ENCODE measurements around the gene LTBP1. TPM values are rescaled to one million over a fixed set of nuclear protein-coding genes. Genes with fewer than 3 reads are reported as not detected.

The LTBP1 gene
- total RNA-seq, 2 experiments from 2014 or later: 0.06 TPM; not detected in 1

GRCh38 chr2:33000986-33001385 is 54.2 kb downstream of the LTBP1 start:
- ATAC-seq (ENCODE audit: poor library complexity) (no peak), DNase-seq (no peak)
- no peak overlapping the region for H3K4me3 Mint-ChIP-seq
- Histone ChIP-seq H3K9me3 (ENCODE audit: control insufficient read depth in 1 of 2, insufficient read depth in 1 of 2, low read length in 2 of 2) (peaks cover 0 to 5% of the 10 kb centered on the region in 2 experiments), H3K4me1 (ENCODE audit: insufficient read depth, low read length) (no peaks in the 10 kb centered on the region), H3K27ac (ENCODE audit: low read depth in 1 of 2, low read length in 2 of 2) (no peak overlapping the region), H3K27me3 (ENCODE audit: control insufficient read depth in 1 of 2, insufficient read depth in 2 of 2, low read length in 2 of 2) (no peaks in the 10 kb centered on the region), H3K36me3 (ENCODE audit: insufficient read depth, low read length) (no peaks in the 10 kb centered on the region), H3K4me3 (ENCODE audit: low read length) (no peak overlapping the region)
- H3K4me1 Mint-ChIP-seq (ENCODE audit: low read depth): no peaks in the 10 kb centered on the region
- intact Hi-C loops (cut with DNase I, micrococcal nuclease): no loop called here
- no peaks in the 10 kb centered on the region for H3K9me3 Mint-ChIP-seq
- POLR2A ChIA-PET: no interaction called here
- H3K27me3 Mint-ChIP-seq: no peaks in the 10 kb centered on the region
- no peak for TF ChIP-seq CTCF (IDR thresholded peaks at IDR 0.05)
- H3K27ac Mint-ChIP-seq: no peak overlapping the region
- no peaks in the 10 kb centered on the region for H3K36me3 Mint-ChIP-seq (ENCODE audit: low read depth)
- CTCF ChIA-PET: interaction anchor here (1.5 kb wide), 1 partner anchor 11 kb away, joined by 3 read pairs; no protein-coding TSS in a partner anchor

GRCh38 chr2:33001823-33002222 is 55.1 kb downstream of the LTBP1 start:
- no peaks in the 10 kb centered on the region for H3K27me3 Mint-ChIP-seq
- no peak overlapping the region for H3K4me3 Mint-ChIP-seq
- TF ChIP-seq CTCF (IDR thresholded peaks at IDR 0.05): no peak
- H3K36me3 Mint-ChIP-seq (ENCODE audit: low read depth): no peaks in the 10 kb centered on the region
- no peak overlapping the region for H3K4me3 ChIP-seq (ENCODE audit: low read length)
- no peaks in the 10 kb centered on the region for H3K36me3 ChIP-seq (ENCODE audit: insufficient read depth, low read length)
- no peaks in the 10 kb centered on the region for H3K27me3 ChIP-seq (ENCODE audit: control insufficient read depth in 1 of 2, insufficient read depth in 2 of 2, low read length in 2 of 2)
- POLR2A ChIA-PET: no interaction called here
- no peak overlapping the region for H3K27ac ChIP-seq (ENCODE audit: low read depth in 1 of 2, low read length in 2 of 2)
- CTCF ChIA-PET: interaction anchor here (1.5 kb wide), 1 partner anchor 10 kb away, joined by 3 read pairs; no protein-coding TSS in a partner anchor
- H3K27ac Mint-ChIP-seq: no peak overlapping the region
- ATAC-seq (ENCODE audit: poor library complexity) (no peak), DNase-seq (no peak)
- H3K9me3 Mint-ChIP-seq: no peaks in the 10 kb centered on the region
- H3K9me3 ChIP-seq (ENCODE audit: control insufficient read depth in 1 of 2, insufficient read depth in 1 of 2, low read length in 2 of 2): peaks cover 0 to 2% of the 10 kb centered on the region in 2 experiments
- no peaks in the 10 kb centered on the region for H3K4me1 ChIP-seq (ENCODE audit: insufficient read depth, low read length)
- intact Hi-C loops (cut with DNase I, micrococcal nuclease): no loop called here
- H3K4me1 Mint-ChIP-seq (ENCODE audit: low read depth): no peaks in the 10 kb centered on the region

GRCh38 chr2:33002863-33003262 is 56.1 kb downstream of the LTBP1 start:
- H3K9me3 Mint-ChIP-seq: no peaks in the 10 kb centered on the region
- no peaks in the 10 kb centered on the region for H3K27me3 ChIP-seq (ENCODE audit: control insufficient read depth in 1 of 2, insufficient read depth in 2 of 2, low read length in 2 of 2)
- TF ChIP-seq CTCF (IDR thresholded peaks at IDR 0.05): no peak
- H3K9me3 ChIP-seq (ENCODE audit: control insufficient read depth in 1 of 2, insufficient read depth in 1 of 2, low read length in 2 of 2): no peaks in the 10 kb centered on the region
- ATAC-seq (ENCODE audit: poor library complexity) (no peak), DNase-seq (no peak)
- no peak overlapping the region for H3K4me3 ChIP-seq (ENCODE audit: low read length)
- H3K36me3 ChIP-seq (ENCODE audit: insufficient read depth, low read length): no peaks in the 10 kb centered on the region
- no peaks in the 10 kb centered on the region for H3K27me3 Mint-ChIP-seq
- ChIA-PET POLR2A (no interaction called here), CTCF (no interaction called here)
- no peak overlapping the region for H3K4me3 Mint-ChIP-seq
- H3K27ac ChIP-seq (ENCODE audit: low read depth in 1 of 2, low read length in 2 of 2): no peak overlapping the region
- H3K4me1 ChIP-seq (ENCODE audit: insufficient read depth, low read length): no peaks in the 10 kb centered on the region
- H3K4me1 Mint-ChIP-seq (ENCODE audit: low read depth): no peaks in the 10 kb centered on the region
- intact Hi-C loops (cut with DNase I, micrococcal nuclease): no loop called here
- H3K36me3 Mint-ChIP-seq (ENCODE audit: low read depth): no peaks in the 10 kb centered on the region
- H3K27ac Mint-ChIP-seq: no peak overlapping the region
